Activated CD8-positive, alpha-beta memory T cell treated with anti-CD3 and anti-CD28 coated beads for 36 hours (primary cell): ENCODE measurements around the gene CFC1. TPM values are rescaled to one million over a fixed set of nuclear protein-coding genes. Genes with fewer than 3 reads are reported as not detected.

Source experiments
- total RNA-seq, 2 experiments: library from RNA; stranded (reverse); gene quantifications; one replicate each; pipeline ENCODE4 v1.2.3, GENCODE V29; 2021

Gene CFC1
- total RNA-seq, 2 experiments from 2014 or later: not detected

Other genes with a start within 250 kb of the CFC1 start
- gene PTPN18, start 243.5 kb downstream of the CFC1 start, total RNA-seq: 10 to 100 TPM; 51.8 to 54.3 TPM
- gene POTEI, start 90.2 kb downstream of the CFC1 start, total RNA-seq: not detected
- gene CFC1B, start 78.4 kb downstream of the CFC1 start, total RNA-seq: not detected
- gene POTEJ, start 11.9 kb upstream of the CFC1 start, total RNA-seq: not detected
- not detected for gene GPR148, start 129.5 kb upstream of the CFC1 start, total RNA-seq
- gene AMER3, start 156.0 kb upstream of the CFC1 start, total RNA-seq: not detected
- gene ARHGEF4, start 237.3 kb upstream of the CFC1 start, total RNA-seq: under 1 TPM; 0.63 to 0.80 TPM